Right lobe of liver (tissue), 4 donors: Measurements from ENCODE around the gene ANKS1B.

Experiments used
- POLR2A ChIP-seq: fragments of 450-650 bp; IDR thresholded peaks from one replicate; pipeline ENCODE4 v1.6.1; 2017; ENCODE audit warnings: antibody characterized with exemption, mild to moderate bottlenecking
- TF ChIP-seq, protein P1 (sequence below), 4 donors: fragments of 200-600 bp in 3 of 4; fragments of 450-650 bp in 1 of 4; IDR thresholded peaks; one replicate each; pipeline versions ENCODE4 v1.5.1 to v1.8.0; 2016 to 2022; ENCODE audit warnings: antibody characterized with exemption in 4 of 4, mild to moderate bottlenecking in 2 of 4
- donor health status: DM: no; HTN: no; CAD: no.
- donor health status: DM: no; HTN: no; CAD: no.
- donor health status: DM: no; HTN: yes; CAD: no.

DNA sequence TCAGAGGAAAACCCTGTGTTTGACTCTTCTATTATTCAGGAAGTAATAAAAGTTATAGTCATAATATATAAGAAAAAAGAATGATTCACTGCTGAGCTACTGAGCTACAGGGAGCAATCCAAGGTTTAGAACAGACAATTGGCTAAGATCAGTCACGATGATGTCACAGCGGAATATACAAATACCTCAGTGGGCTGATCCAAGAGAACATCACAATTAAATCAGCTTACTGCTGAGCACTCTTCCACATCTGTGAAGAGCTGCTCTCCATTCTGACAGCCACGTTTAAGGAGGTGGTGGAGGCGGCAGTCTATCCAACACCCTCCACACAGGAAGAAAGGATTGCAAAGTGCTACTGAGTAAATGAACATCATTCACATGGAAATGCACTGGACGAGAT is 1068.6 kb downstream of the ANKS1B start:
- TF ChIP-seq, protein P1, sequence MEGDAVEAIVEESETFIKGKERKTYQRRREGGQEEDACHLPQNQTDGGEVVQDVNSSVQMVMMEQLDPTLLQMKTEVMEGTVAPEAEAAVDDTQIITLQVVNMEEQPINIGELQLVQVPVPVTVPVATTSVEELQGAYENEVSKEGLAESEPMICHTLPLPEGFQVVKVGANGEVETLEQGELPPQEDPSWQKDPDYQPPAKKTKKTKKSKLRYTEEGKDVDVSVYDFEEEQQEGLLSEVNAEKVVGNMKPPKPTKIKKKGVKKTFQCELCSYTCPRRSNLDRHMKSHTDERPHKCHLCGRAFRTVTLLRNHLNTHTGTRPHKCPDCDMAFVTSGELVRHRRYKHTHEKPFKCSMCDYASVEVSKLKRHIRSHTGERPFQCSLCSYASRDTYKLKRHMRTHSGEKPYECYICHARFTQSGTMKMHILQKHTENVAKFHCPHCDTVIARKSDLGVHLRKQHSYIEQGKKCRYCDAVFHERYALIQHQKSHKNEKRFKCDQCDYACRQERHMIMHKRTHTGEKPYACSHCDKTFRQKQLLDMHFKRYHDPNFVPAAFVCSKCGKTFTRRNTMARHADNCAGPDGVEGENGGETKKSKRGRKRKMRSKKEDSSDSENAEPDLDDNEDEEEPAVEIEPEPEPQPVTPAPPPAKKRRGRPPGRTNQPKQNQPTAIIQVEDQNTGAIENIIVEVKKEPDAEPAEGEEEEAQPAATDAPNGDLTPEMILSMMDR (IDR thresholded peaks at IDR 0.05), result no peak
- TF ChIP-seq POLR2A, result no peak
